Measurements from ENCODE around the gene PROCA1. TPM values are rescaled to one million over a fixed set of nuclear protein-coding genes. Genes with fewer than 3 reads are reported as not detected.

PROCA1 gene, protein sequence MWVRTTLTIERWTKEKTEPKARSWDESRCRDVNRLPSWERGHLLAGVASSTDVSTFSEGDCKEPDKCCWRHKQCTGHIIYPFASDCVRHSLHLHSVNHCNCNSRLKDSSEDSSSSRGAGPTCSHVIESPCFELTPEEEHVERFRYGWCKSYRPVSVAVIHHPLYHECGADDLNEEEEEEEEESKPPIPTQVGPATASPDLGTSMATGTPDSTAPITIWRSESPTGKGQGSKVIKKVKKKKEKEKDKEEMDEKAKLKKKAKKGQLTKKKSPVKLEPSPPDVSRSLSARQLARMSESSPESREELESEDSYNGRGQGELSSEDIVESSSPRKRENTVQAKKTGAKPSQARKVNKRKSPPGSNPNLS
- 1.1 to 1.8 TPM (median 1.4 TPM) in 5 replicates for total RNA-seq (2022; extraction: Qiagen RNA extraction; ENCODE audit: low read depth)

GRCh38 chr17:28711723-28712031, at the start of gene PROCA1:
PROCA1 (minus strand) TSS chr17:28711888; CDS start chr17:28711660, 228 bp downstream.

GRCh38 chr17:28743243-28744103, 31.8 kb upstream of the PROCA1 start, which contains the start of gene TRAF4:
TRAF4 (plus strand) TSS chr17:28744011; CDS start chr17:28744113, 102 bp downstream.

GRCh38 chr17:28728364-28729200, 16.9 kb upstream of the PROCA1 start, which contains the start of gene NEK8:
NEK8 (plus strand) TSS chr17:28728788; CDS start chr17:28728814, 26 bp downstream.

GRCh38 chr17:28726226-28726626, 14.5 kb upstream of the PROCA1 start, which contains the start of gene TLCD1:
TLCD1 (minus strand) TSS chr17:28726233; CDS start chr17:28726097, 136 bp downstream.

DNA sequence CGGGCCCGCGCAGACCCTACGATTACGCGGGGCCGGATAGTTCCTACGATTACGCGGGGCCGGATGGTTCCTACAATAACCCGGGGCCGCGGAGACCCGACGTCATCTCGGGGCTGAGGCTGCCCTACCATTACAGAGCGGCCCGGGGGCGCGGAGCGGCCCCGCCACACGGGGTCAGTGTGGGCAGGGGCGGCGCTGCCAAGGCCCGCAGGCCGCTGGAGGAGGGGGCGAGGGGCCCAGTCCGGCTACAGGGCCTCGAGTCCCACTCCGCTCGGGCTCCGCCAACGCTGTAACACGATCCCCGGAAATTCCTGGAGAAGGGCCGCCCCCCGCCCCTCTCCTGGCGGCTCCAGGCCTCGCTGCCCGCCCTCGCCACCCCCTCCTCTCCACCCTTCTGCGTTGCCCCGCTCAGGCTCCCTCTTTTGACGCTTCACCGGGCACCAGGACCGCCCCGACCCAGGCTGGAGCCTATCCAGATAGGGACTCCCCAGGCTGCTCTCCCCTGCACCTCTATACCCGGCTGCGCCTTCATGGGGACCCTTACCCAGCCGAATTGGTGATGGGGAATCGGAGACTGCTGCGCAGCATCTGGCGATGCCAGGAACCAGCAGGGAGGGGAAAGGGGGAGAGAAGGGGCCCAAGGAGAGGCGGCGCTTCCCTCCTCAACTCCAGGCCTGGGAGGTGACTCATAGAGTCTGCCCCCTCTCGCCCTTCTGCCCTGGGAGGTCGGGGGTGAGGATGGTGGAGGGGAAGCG, 6.1 kb upstream of the PROCA1 start, which contains the start of gene RAB34:
TSS of gene RAB34 (minus strand) at position 291 of the 755 bp plus-strand sequence. CDS start 602 bp downstream, outside the sequence.

DNA sequence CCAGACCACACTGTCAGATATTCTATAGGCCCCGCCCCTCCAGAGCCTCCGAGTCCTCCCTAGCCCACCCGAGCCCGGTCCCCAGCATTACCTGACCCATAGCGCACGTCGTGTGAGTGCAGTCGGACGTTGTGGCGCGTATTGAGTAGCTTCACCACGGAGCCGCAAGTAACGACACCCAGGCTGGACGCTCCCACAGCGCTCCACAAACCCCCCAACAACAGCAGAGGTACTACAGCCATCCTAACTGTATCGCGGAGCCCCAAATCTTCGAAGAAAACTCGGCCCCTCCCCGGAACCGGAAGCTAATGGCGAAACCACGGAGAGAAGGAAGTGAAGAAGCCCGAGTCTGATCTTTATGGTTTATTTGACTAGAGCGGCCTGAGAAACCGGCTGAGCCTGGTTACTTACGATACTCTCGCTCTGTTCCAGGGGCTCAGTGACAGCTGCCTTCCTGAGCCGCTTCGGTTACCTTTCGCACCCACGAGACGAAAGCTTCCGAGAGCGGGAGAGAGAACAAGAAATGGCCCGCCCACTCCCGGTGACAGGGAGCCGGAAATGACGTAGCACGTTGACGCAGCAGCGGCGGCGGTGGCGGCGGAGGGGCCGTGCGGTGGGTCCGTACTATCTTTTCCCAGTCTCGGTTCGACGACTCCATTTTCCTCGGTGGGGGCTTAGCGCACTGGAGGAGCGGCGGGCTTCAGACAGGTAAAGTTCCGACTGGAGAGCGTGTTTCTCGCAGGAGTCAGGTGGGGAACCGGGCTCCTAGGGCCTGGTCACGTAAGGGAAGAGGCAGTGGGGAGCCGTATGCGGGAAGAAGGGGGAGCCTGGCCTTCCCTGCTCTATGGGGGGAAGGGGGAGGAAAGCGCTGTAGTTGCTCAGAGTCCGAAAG, 49.8 kb downstream of the PROCA1 start, which contains the start of the genes SDF2 and SUPT6H:
TSS of gene SDF2 (minus strand) at position 272 of the 892 bp plus-strand sequence. CDS start at position 242, 30 bp downstream.
TSS of gene SUPT6H (plus strand) at position 571 of the 892 bp plus-strand sequence. CDS start 11,197 bp downstream, outside the sequence.

Other genes with a start within 250 kb of the PROCA1 start
- 0.08 to 0.20 TPM (median 0.16 TPM) in 5 replicates for gene SLC13A2, start 238.2 kb downstream of the PROCA1 start, total RNA-seq (2022; extraction: Qiagen RNA extraction; ENCODE audit: low read depth)
- gene FOXN1, start 205.5 kb downstream of the PROCA1 start, total RNA-seq (2022; extraction: Qiagen RNA extraction; ENCODE audit: low read depth) = 0.05 to 0.07 TPM in 2 of 5 replicates, not detected in the others
- gene UNC119, start 159.3 kb downstream of the PROCA1 start, total RNA-seq (2022; extraction: Qiagen RNA extraction; ENCODE audit: low read depth) = 21.0 to 36.1 TPM (median 33.5 TPM) in 5 replicates
- 53.5 to 67.3 TPM (median 60.9 TPM) in 5 replicates for gene PIGS, start 140.4 kb downstream of the PROCA1 start, total RNA-seq (2022; extraction: Qiagen RNA extraction; ENCODE audit: low read depth)
- gene ALDOC, start 135.0 kb downstream of the PROCA1 start, total RNA-seq (2022; extraction: Qiagen RNA extraction; ENCODE audit: low read depth) = 2.0 to 3.2 TPM (median 2.1 TPM) in 5 replicates
- 76.7 to 85.2 TPM (median 79.1 TPM) in 5 replicates for gene SPAG5, start 112.9 kb downstream of the PROCA1 start, total RNA-seq (2022; extraction: Qiagen RNA extraction; ENCODE audit: low read depth)
- gene RSKR, start 97.7 kb downstream of the PROCA1 start, total RNA-seq (2022; extraction: Qiagen RNA extraction; ENCODE audit: low read depth) = 2.9 to 5.4 TPM (median 4.7 TPM) in 5 replicates
- 61.0 to 66.2 TPM (median 61.5 TPM) in 5 replicates for gene BLTP2, start 66.7 kb downstream of the PROCA1 start, total RNA-seq (2022; extraction: Qiagen RNA extraction; ENCODE audit: low read depth)
- 67.9 to 89.2 TPM (median 82.9 TPM) in 5 replicates for gene SDF2, start 50.0 kb downstream of the PROCA1 start, total RNA-seq (2022; extraction: Qiagen RNA extraction; ENCODE audit: low read depth)
- 60.7 to 79.0 TPM (median 77.6 TPM) in 5 replicates for gene SUPT6H, start 49.7 kb downstream of the PROCA1 start, total RNA-seq (2022; extraction: Qiagen RNA extraction; ENCODE audit: low read depth)
- 209 to 253 TPM (median 243 TPM) in 5 replicates for gene RAB34, start 6.0 kb upstream of the PROCA1 start, total RNA-seq (2022; extraction: Qiagen RNA extraction; ENCODE audit: low read depth)
- gene RPL23A, start 8.1 kb upstream of the PROCA1 start, total RNA-seq (2022; extraction: Qiagen RNA extraction; ENCODE audit: low read depth) = 1,899 to 3,039 TPM (median 2,180 TPM) in 5 replicates
- 31.0 to 54.2 TPM (median 46.9 TPM) in 5 replicates for gene TLCD1, start 14.3 kb upstream of the PROCA1 start, total RNA-seq (2022; extraction: Qiagen RNA extraction; ENCODE audit: low read depth)
- gene NEK8, start 16.9 kb upstream of the PROCA1 start, total RNA-seq (2022; extraction: Qiagen RNA extraction; ENCODE audit: low read depth) = 2.2 to 5.0 TPM (median 4.8 TPM) in 5 replicates
- gene TRAF4, start 32.1 kb upstream of the PROCA1 start, total RNA-seq (2022; extraction: Qiagen RNA extraction; ENCODE audit: low read depth) = 41.3 to 86.1 TPM (median 77.9 TPM) in 5 replicates
- gene FAM222B, start 130.9 kb upstream of the PROCA1 start, total RNA-seq (2022; extraction: Qiagen RNA extraction; ENCODE audit: low read depth) = 26.8 to 41.1 TPM (median 35.3 TPM) in 5 replicates
- gene ERAL1, start 143.1 kb upstream of the PROCA1 start, total RNA-seq (2022; extraction: Qiagen RNA extraction; ENCODE audit: low read depth) = 65.8 to 89.5 TPM (median 86.6 TPM) in 5 replicates
- 68.0 to 96.9 TPM (median 85.9 TPM) in 5 replicates for gene FLOT2, start 185.8 kb upstream of the PROCA1 start, total RNA-seq (2022; extraction: Qiagen RNA extraction; ENCODE audit: low read depth)
- 3.9 to 6.9 TPM (median 6.5 TPM) in 5 replicates for gene DHRS13, start 191.2 kb upstream of the PROCA1 start, total RNA-seq (2022; extraction: Qiagen RNA extraction; ENCODE audit: low read depth)
- 26.8 to 38.9 TPM (median 33.7 TPM) in 5 replicates for gene PHF12, start 239.6 kb upstream of the PROCA1 start, total RNA-seq (2022; extraction: Qiagen RNA extraction; ENCODE audit: low read depth)